ENCODE data around the gene REPS1. TPM values are rescaled to one million over a fixed set of nuclear protein-coding genes. Genes with fewer than 3 reads are reported as not detected.

REPS1 gene
- total RNA-seq, 1 experiment from 2014 or later, result 28.6 TPM

- no peaks in the 10 kb centered on the region for H3K9me3 ChIP-seq (ENCODE audit: control insufficient read depth, insufficient read depth, low read depth, low read length)
- no peaks in the 10 kb centered on the region for H3K36me3 ChIP-seq (ENCODE audit: control insufficient read depth, insufficient read depth, low read length)
- in situ Hi-C loops (cut with HindIII; ENCODE audit: low pct_unique_long_range_greater_than_20kb, low sequenced_read_pairs) (no loop called here), intact Hi-C loops (cut with micrococcal nuclease; ENCODE audit: unreplicated experiment) (no loop called here)
- BruUV-seq (replicated peaks), result no TSS peak
- H3K27ac ChIP-seq (ENCODE audit: low read length), result no peak overlapping the region
- no peak for TF ChIP-seq POLR2AphosphoS5 (IDR thresholded peaks at IDR 0.05; ENCODE audit: low read depth, low read length)
- TF ChIP-seq REST (IDR thresholded peaks at IDR 0.05; ENCODE audit: insufficient read depth in 1 of 2, low read depth in 2 of 2, low read length in 1 of 2), result no peak
- TF ChIP-seq TCF7L2 (IDR thresholded peaks at IDR 0.05; ENCODE audit: low read depth, low read length), result no peak
- TF ChIP-seq SIN3A (IDR thresholded peaks at IDR 0.05; ENCODE audit: borderline replicate concordance, insufficient read depth, low read depth, low read length), result no peak
- TF ChIP-seq CTCF (IDR thresholded peaks at IDR 0.05), result no peak
- ChIA-PET CTCF (no interaction called here), POLR2A (interaction anchor here (0.6 kb wide), 2 partner anchors 90 to 327 kb away, joined by 3 read pairs; no protein-coding TSS in a partner anchor)
- ATAC-seq, result no peak
- no peaks in the 10 kb centered on the region for H3K4me1 ChIP-seq (ENCODE audit: control insufficient read depth, insufficient read depth, low read length)
- DNase-seq (ENCODE audit: low read depth, low spot score), result no peak
- H3K4me3 ChIP-seq (ENCODE audit: low read depth in 2 of 2, low read length in 2 of 2), result no peak overlapping the region
- H3K27me3 ChIP-seq (ENCODE audit: control insufficient read depth, insufficient read depth, low read length), result no peaks in the 10 kb centered on the region
These were observed 22.7 kb downstream of the REPS1 start for GRCh38 chr6:138965291-138965874.

- ATAC-seq, result no peak
- TF ChIP-seq SIN3A (IDR thresholded peaks at IDR 0.05; ENCODE audit: borderline replicate concordance, insufficient read depth, low read depth, low read length) (no peak), CTCF (IDR thresholded peaks at IDR 0.05) (no peak), REST (IDR thresholded peaks at IDR 0.05; ENCODE audit: insufficient read depth in 1 of 2, low read depth in 2 of 2, low read length in 1 of 2) (no peak), TCF7L2 (IDR thresholded peaks at IDR 0.05; ENCODE audit: low read depth, low read length) (no peak), POLR2AphosphoS5 (IDR thresholded peaks at IDR 0.05; ENCODE audit: low read depth, low read length) (no peak)
- H3K9me3 ChIP-seq (ENCODE audit: control insufficient read depth, insufficient read depth, low read depth, low read length), result no peaks in the 10 kb centered on the region
- H3K36me3 ChIP-seq (ENCODE audit: control insufficient read depth, insufficient read depth, low read length), result no peaks in the 10 kb centered on the region
- DNase-seq (ENCODE audit: low read depth, low spot score), result no peak
- ChIA-PET POLR2A (no interaction called here), CTCF (no interaction called here)
- in situ Hi-C loops (cut with HindIII; ENCODE audit: low pct_unique_long_range_greater_than_20kb, low sequenced_read_pairs) (no loop called here), intact Hi-C loops (cut with micrococcal nuclease; ENCODE audit: unreplicated experiment) (no loop called here)
- H3K4me3 ChIP-seq (ENCODE audit: low read depth in 2 of 2, low read length in 2 of 2), result no peak overlapping the region
- no peaks in the 10 kb centered on the region for H3K4me1 ChIP-seq (ENCODE audit: control insufficient read depth, insufficient read depth, low read length)
- no peak overlapping the region for H3K27ac ChIP-seq (ENCODE audit: low read length)
- H3K27me3 ChIP-seq (ENCODE audit: control insufficient read depth, insufficient read depth, low read length), result no peaks in the 10 kb centered on the region
- no TSS peak for BruUV-seq (replicated peaks)
These were observed 24.0 kb downstream of the REPS1 start for GRCh38 chr6:138964012-138964411.

All from Panc1 (cell line).